IMR-90 (cell line): ENCODE data around the gene MEF2A. TPM values are rescaled to one million over a fixed set of nuclear protein-coding genes. Genes with fewer than 3 reads are reported as not detected.

Source experiments
- ATAC-seq: fragments of 200-7000 bp; cut with Tn5 transposase; 2 replicates; pipeline ENCODE4 v1.9.1; 2020; ENCODE audit warnings: low read depth, mild to moderate bottlenecking, moderate library complexity
- BruUV-seq: library from RNA; stranded (reverse); fragments of 400-500 nt; replicated peaks from 2 replicates; lab custom pipeline; 2021; lab: Mats Ljungman, UMichigan
- CTCF ChIA-PET: fragments of 300-600 bp; formaldehyde crosslinking; extraction: SDS; loops from one replicate; lab custom pipeline; 2021; ENCODE audit warnings: antibody characterized with exemption; lab: Yijun Ruan, JAX
- POLR2A ChIA-PET: fragments of 300-600 bp; sonication (Branson Sonifier 250); formaldehyde crosslinking; loops from one replicate; lab custom pipeline; 2022; ENCODE audit warnings: antibody characterized with exemption; ENCODE audit not compliant: unreplicated experiment; lab: Charles Lee
- DNase-seq: peaks from one replicate; pipeline ENCODE4 v3.0.0; 2013
- H2AFZ ChIP-seq: replicated peaks from 2 replicates; pipeline ENCODE3; 2013; ENCODE audit warnings: low read length, mild to moderate bottlenecking; ENCODE audit not compliant: poor library complexity
- H2AK5ac ChIP-seq: 2 replicates; pipeline ENCODE4 v1.6.1; 2013; ENCODE audit warnings: low read depth, low read length, inconsistent platforms
- H2AK9ac ChIP-seq: replicated peaks from 2 replicates; pipeline ENCODE3; 2013; ENCODE audit warnings: mild to moderate bottlenecking, low read depth, low read length, moderate library complexity; ENCODE audit not compliant: poor library complexity
- H2BK120ac ChIP-seq: 2 replicates; pipeline ENCODE4 v1.6.1; 2013; ENCODE audit warnings: low read depth, low read length, inconsistent platforms
- H2BK15ac ChIP-seq: 3 replicates; pipeline ENCODE4 v1.6.1; 2013; ENCODE audit warnings: low read depth, low read length, inconsistent platforms
- H2BK20ac ChIP-seq: 2 replicates; pipeline ENCODE4 v1.6.1; 2013; ENCODE audit warnings: low read depth, mild to moderate bottlenecking, inconsistent platforms, low read length, moderate library complexity
- H2BK5ac ChIP-seq: 2 replicates; pipeline ENCODE4 v1.6.1; 2013; ENCODE audit warnings: mild to moderate bottlenecking, low read depth, low read length, inconsistent platforms; ENCODE audit not compliant: poor library complexity, severe bottlenecking
- H3K14ac ChIP-seq: replicated peaks from 2 replicates; pipeline ENCODE4 v1.6.1; 2013; ENCODE audit warnings: low read depth, low read length, inconsistent platforms
- H3K18ac ChIP-seq: 2 replicates; pipeline ENCODE4 v1.6.1; 2013; ENCODE audit warnings: low read depth, low read length, control low read depth
- H3K23ac ChIP-seq: 2 replicates; pipeline ENCODE4 v1.6.1; 2013; ENCODE audit warnings: low read depth, low read length, inconsistent platforms
- H3K27ac ChIP-seq: 2 replicates; pipeline ENCODE4 v1.5.1; 2013; ENCODE audit warnings: mild to moderate bottlenecking, control low read depth, low read length; ENCODE audit not compliant: insufficient read depth
- H3K27me3 ChIP-seq: 2 replicates; pipeline ENCODE4 v1.6.1; 2013; ENCODE audit warnings: low read length; ENCODE audit not compliant: control insufficient read depth, insufficient read depth
- H3K36me3 ChIP-seq: 2 replicates; pipeline ENCODE4 v1.6.1; 2013; ENCODE audit warnings: low read length, mixed read lengths; ENCODE audit not compliant: control insufficient read depth, insufficient read depth
- H3K4ac ChIP-seq: 2 replicates; pipeline ENCODE4 v1.6.1; 2013; ENCODE audit warnings: low read depth, low read length, inconsistent platforms
- H3K4me1 ChIP-seq: 2 replicates; pipeline ENCODE4 v1.6.1; 2013; ENCODE audit warnings: low read length, mixed read lengths; ENCODE audit not compliant: control insufficient read depth, insufficient read depth
- H3K4me2 ChIP-seq: 2 replicates; pipeline ENCODE4 v1.6.1; 2013; ENCODE audit warnings: low read depth, mild to moderate bottlenecking, control low read depth, low read length, moderate library complexity
- H3K4me3 ChIP-seq: 2 replicates; pipeline ENCODE4 v1.5.1; 2013; ENCODE audit warnings: low read depth, mild to moderate bottlenecking, control low read depth, low read length, moderate library complexity; ENCODE audit not compliant: insufficient read depth
- H3K56ac ChIP-seq: 2 replicates; pipeline ENCODE4 v1.6.1; 2013; ENCODE audit warnings: low read length, inconsistent platforms; ENCODE audit not compliant: insufficient read depth; ENCODE audit errors: extremely low read depth
- H3K79me1 ChIP-seq, 2 experiments: 2 replicates each; pipeline ENCODE4 v1.6.1; 2013; ENCODE audit warnings: low read length in 2 of 2, inconsistent platforms in 1 of 2, low read depth in 1 of 2
- H3K9ac ChIP-seq: 2 replicates; pipeline ENCODE4 v1.6.1; 2013; ENCODE audit warnings: low read depth, low read length, control low read depth
- H3K9me1 ChIP-seq: 2 replicates; pipeline ENCODE4 v1.6.1; 2013; ENCODE audit warnings: low read length, inconsistent platforms; ENCODE audit not compliant: insufficient read depth
- H3K9me3 ChIP-seq: 2 replicates; pipeline ENCODE4 v1.6.1; 2013; ENCODE audit warnings: low read length; ENCODE audit not compliant: control insufficient read depth, insufficient read depth
- H4K20me1 ChIP-seq: 2 replicates; pipeline ENCODE4 v1.6.1; 2013; ENCODE audit warnings: low read length, inconsistent platforms; ENCODE audit not compliant: insufficient read depth
- H4K5ac ChIP-seq: 2 replicates; pipeline ENCODE4 v1.6.1; 2013; ENCODE audit warnings: mild to moderate bottlenecking, low read depth, low read length, control low read depth
- H4K8ac ChIP-seq, 2 experiments: 2 replicates each; pipeline ENCODE4 v1.6.1; 2013; ENCODE audit warnings: low read depth in 2 of 2, low read length in 2 of 2, control low read depth in 1 of 2, inconsistent platforms in 1 of 2
- H4K91ac ChIP-seq: 2 replicates; pipeline ENCODE4 v1.6.1; 2013; ENCODE audit warnings: low read depth, low read length, inconsistent platforms; ENCODE audit not compliant: insufficient read depth
- BHLHE40 ChIP-seq: fragments of 150-350 bp; IDR thresholded peaks from 2 replicates; pipeline ENCODE4 v1.6.1; 2016; ENCODE audit warnings: mild to moderate bottlenecking, low read depth, low read length
- CEBPB ChIP-seq: IDR thresholded peaks from 2 replicates; pipeline ENCODE4 v1.6.1; 2012; ENCODE audit warnings: low read depth, low read length, improper control_type of control experiment
- CTCF ChIP-seq: conservative IDR thresholded peaks from 2 replicates; pipeline ENCODE4 v1.5.1; 2012; ENCODE audit warnings: mild to moderate bottlenecking, low read depth, low read length, improper control_type of control experiment
- ELK1 ChIP-seq: fragments of 150-350 bp; IDR thresholded peaks from 2 replicates; pipeline ENCODE4 v1.6.1; 2016; ENCODE audit warnings: low read depth, mild to moderate bottlenecking, low read length, moderate library complexity, borderline replicate concordance
- FOS ChIP-seq: fragments of 150-350 bp; IDR thresholded peaks from 2 replicates; pipeline ENCODE4 v1.6.1; 2016; ENCODE audit warnings: low read depth, low read length
- MAFK ChIP-seq: IDR thresholded peaks from 2 replicates; pipeline ENCODE4 v1.6.1; 2012; ENCODE audit warnings: low read depth, low read length, improper control_type of control experiment
- MXI1 ChIP-seq: IDR thresholded peaks from 2 replicates; pipeline ENCODE4 v1.6.1; 2012; ENCODE audit warnings: low read depth, mild to moderate bottlenecking, low read length, moderate library complexity, borderline replicate concordance
- SMC3 ChIP-seq: fragments of 150-350 bp; IDR thresholded peaks from 2 replicates; pipeline ENCODE4 v1.6.1; 2016; ENCODE audit warnings: low read depth, mild to moderate bottlenecking, antibody characterized with exemption, low read length, moderate library complexity
- WGBS, 2 experiments: methylation state at CpG; one replicate each; pipeline versions ENCODE4 v1.1.5 to v1.1.7; 2013; ENCODE audit warnings: missing lambda C conversion rate in 2 of 2; ENCODE audit not compliant: insufficient read length in 1 of 2; ENCODE audit errors: extremely low coverage in 2 of 2; 5-methylcytosine and 5-hydroxymethylcytosine counted together
- dilution Hi-C: fragments of 300-500 bp; cut with HindIII; formaldehyde crosslinking; loops from one replicate; pipeline ENCODE4 v1.14.3; 2018; ENCODE audit warnings: low sequenced_read_pairs; ENCODE audit not compliant: unreplicated experiment
- in situ Hi-C: fragments of 300-500 bp; cut with MboI; formaldehyde crosslinking; loops from 3 replicates; pipeline ENCODE4 v1.14.3; 2019; ENCODE audit warnings: low sequenced_read_pairs, inconsistent platforms, mixed read lengths
- intact Hi-C: fragments of 100-400 bp; cut with micrococcal nuclease; formaldehyde crosslinking; loops from 2 replicates; pipeline ENCODE4 v1.10.0; 2022
- polyA plus RNA-seq, 3 experiments: library from polyadenylated mRNA; depleted of rRNA; stranded (reverse); fragments of >200 nt; gene quantifications; 2 replicates each; pipeline ENCODE4 v1.2.3, GENCODE V29; 2012; ENCODE audit warnings: low replicate concordance in 1 of 3
- total RNA-seq: library from RNA; depleted of rRNA; stranded (reverse); fragments of >200 nt; gene quantifications from 2 replicates; pipeline ENCODE4 v1.2.3, GENCODE V29; 2012

The MEF2A gene
- total and polyA plus RNA-seq, 2 of the 4 experiments (the other 2 are of a cell fraction), result 16.1 to 16.7 TPM

GRCh38 chr15:99708563-99708962, 142.8 kb downstream of the MEF2A start:
- no peak overlapping the region for H2BK15ac ChIP-seq
- H3K18ac ChIP-seq, result no peak overlapping the region
- H4K91ac ChIP-seq, result no peak overlapping the region
- H2BK20ac ChIP-seq, result no peak overlapping the region
- peaks cover 27% of the 10 kb centered on the region for H3K36me3 ChIP-seq
- BruUV-seq, result no TSS peak
- no peaks in the 10 kb centered on the region for H3K27me3 ChIP-seq
- H3K27ac ChIP-seq, result no peak overlapping the region
- no peak overlapping the region for H3K4ac ChIP-seq
- no peak overlapping the region for H3K23ac ChIP-seq
- no peak overlapping the region for H2AFZ ChIP-seq
- intact Hi-C loops (loop anchor here (2.0 kb wide), 1 partner anchor 46 kb away; no protein-coding TSS in a partner anchor), in situ Hi-C loops (loop anchor here (5.0 kb wide), 1 partner anchor 426 kb away; no protein-coding TSS in a partner anchor), dilution Hi-C loops (no loop called here)
- no peaks in the 10 kb centered on the region for H3K9me3 ChIP-seq
- peak overlapping the region in 1 of 2 experiments; percentile 1; a peak in 1 of 4 replicates for H4K8ac ChIP-seq
- 0% methylated on average over 6 of the region's 7 CpGs; no CpG with 5 or more reads in 1 of the 2 experiments for WGBS, 2 experiments
- peak; percentile 94 for ATAC-seq
- H3K14ac ChIP-seq, result 0 out of 2 replicates have a peak overlapping the region, but pooled peaks have one; percentile 3
- H3K4me3 ChIP-seq, result no peak overlapping the region
- peak; percentile 91 for DNase-seq
- peaks cover 13% of the 10 kb centered on the region for H3K4me1 ChIP-seq
- H2BK120ac ChIP-seq, result no peak overlapping the region
- ChIA-PET CTCF (interaction anchor here (1.2 to 2.2 kb wide), 4 partner anchors 142 to 436 kb away, joined by 3 to 9 read pairs (median 6); no protein-coding TSS in a partner anchor), POLR2A (no interaction called here)
- TF ChIP-seq CEBPB (no peak; the same call in 1 of the 2 replicates), MXI1 (peak; percentile 67; the same call in 1 of the 2 replicates), CTCF (no peak), FOS (peak; percentile 57), ELK1 (no peak), BHLHE40 (peak; percentile 49; the same call in 1 of the 2 replicates), MAFK (peak; percentile 22; the same call in 1 of the 2 replicates), SMC3 (peak; percentile 13; the same call in 1 of the 2 replicates)
- H2AK9ac ChIP-seq, result peak overlapping the region; percentile 3
- H4K5ac ChIP-seq, result no peak overlapping the region
- H3K4me2 ChIP-seq, result peak overlapping the region; percentile 7
- no peak overlapping the region for H3K56ac ChIP-seq
- H4K20me1 ChIP-seq, result peaks cover 6% of the 10 kb centered on the region; the same call in 1 of the 2 replicates
- H2AK5ac ChIP-seq, result no peak overlapping the region
- H3K9me1 ChIP-seq, result peaks cover 8% of the 10 kb centered on the region
- no peak overlapping the region for H2BK5ac ChIP-seq
- peaks cover 2 to 17% of the 10 kb centered on the region in 2 experiments; a peak in 2 of 4 replicates for H3K79me1 ChIP-seq
- no peak overlapping the region for H3K9ac ChIP-seq
